ENCODE measurements around the gene LIX1. TPM values are rescaled to one million over a fixed set of nuclear protein-coding genes. Genes with fewer than 3 reads are reported as not detected.

The LIX1 gene
- polyA plus RNA-seq, 1 donor from 2014 or later: 1.9 TPM

GRCh38 chr5:97131921-97132320 is 10.5 kb downstream of the LIX1 start:
- H3K4me3 ChIP-seq (ENCODE audit: low read length): no peak overlapping the region
- H3K36me3 ChIP-seq (ENCODE audit: insufficient read depth, low read length): no peaks in the 10 kb centered on the region
- H3K9me2 ChIP-seq (ENCODE audit: insufficient read depth, low read length): no peaks in the 10 kb centered on the region
- no peak for TF ChIP-seq RAD21 (conservative IDR thresholded peaks at IDR 0.05)
- TF ChIP-seq POLR2AphosphoS5 (IDR thresholded peaks at IDR 0.05): no peak
- no peak for TF ChIP-seq CTCF (IDR thresholded peaks at IDR 0.05; ENCODE audit: poor library complexity, severe bottlenecking)
- TF ChIP-seq TAF1 (IDR thresholded peaks at IDR 0.05; ENCODE audit: low read depth): no peak
- no peak for TF ChIP-seq MXI1 (conservative IDR thresholded peaks at IDR 0.05; ENCODE audit: poor library complexity, severe bottlenecking)
- TF ChIP-seq SMC3 (conservative IDR thresholded peaks at IDR 0.05; ENCODE audit: poor library complexity): no peak
- no peak for TF ChIP-seq EZH2 (IDR thresholded peaks at IDR 0.05; ENCODE audit: borderline replicate concordance, insufficient read depth, low read length, poor library complexity, severe bottlenecking)
- no peak for TF ChIP-seq EP300 (conservative IDR thresholded peaks at IDR 0.05; ENCODE audit: poor library complexity, severe bottlenecking)
- TF ChIP-seq REST (IDR thresholded peaks at IDR 0.05; ENCODE audit: borderline replicate concordance): no peak
- no peak overlapping the region for H2AFZ ChIP-seq (ENCODE audit: low read depth, low read length)
- no peak overlapping the region for H3K27ac ChIP-seq (ENCODE audit: low read length)
- no peaks in the 10 kb centered on the region for H4K20me1 ChIP-seq (ENCODE audit: insufficient read depth)
- no peaks in the 10 kb centered on the region for H3F3A ChIP-seq (ENCODE audit: insufficient read depth, low read length, poor library complexity, severe bottlenecking)
- H3K79me2 ChIP-seq (replicated peaks; ENCODE audit: insufficient read depth, low read length): peaks cover 6% of the 10 kb centered on the region
- no peak overlapping the region for H3K4me2 ChIP-seq (ENCODE audit: low read length)
- H3K9me3 ChIP-seq (ENCODE audit: low read length): no peaks in the 10 kb centered on the region
- H3K9ac ChIP-seq (ENCODE audit: low read length): no peak overlapping the region
- no peaks in the 10 kb centered on the region for H3K27me3 ChIP-seq (ENCODE audit: insufficient read depth, low read depth, low read length)

GRCh38 chr5:97131139-97131710 is 11.2 kb downstream of the LIX1 start:
- Histone ChIP-seq H3K9me2 (ENCODE audit: insufficient read depth, low read length) (no peaks in the 10 kb centered on the region), H3K36me3 (ENCODE audit: insufficient read depth, low read length) (no peaks in the 10 kb centered on the region), H3K4me2 (ENCODE audit: low read length) (no peak overlapping the region), H3K27ac (ENCODE audit: low read length) (no peak overlapping the region), H3K9me3 (ENCODE audit: low read length) (no peaks in the 10 kb centered on the region), H3K79me2 (replicated peaks; ENCODE audit: insufficient read depth, low read length) (no peaks in the 10 kb centered on the region), H2AFZ (ENCODE audit: low read depth, low read length) (no peak overlapping the region), H3F3A (ENCODE audit: insufficient read depth, low read length, poor library complexity, severe bottlenecking) (no peaks in the 10 kb centered on the region), H3K27me3 (ENCODE audit: insufficient read depth, low read depth, low read length) (no peaks in the 10 kb centered on the region), H3K9ac (ENCODE audit: low read length) (no peak overlapping the region), H4K20me1 (ENCODE audit: insufficient read depth) (no peaks in the 10 kb centered on the region), H3K4me3 (ENCODE audit: low read length) (no peak overlapping the region)
- TF ChIP-seq EP300 (conservative IDR thresholded peaks at IDR 0.05; ENCODE audit: poor library complexity, severe bottlenecking): no peak
- TF ChIP-seq REST (IDR thresholded peaks at IDR 0.05; ENCODE audit: borderline replicate concordance): no peak
- no peak for TF ChIP-seq CTCF (IDR thresholded peaks at IDR 0.05; ENCODE audit: poor library complexity, severe bottlenecking)
- no peak for TF ChIP-seq MXI1 (conservative IDR thresholded peaks at IDR 0.05; ENCODE audit: poor library complexity, severe bottlenecking)
- TF ChIP-seq SMC3 (conservative IDR thresholded peaks at IDR 0.05; ENCODE audit: poor library complexity): no peak

Measured in neural cell (in vitro differentiated cells).